ENCODE measurements around the gene LCN10.

Gene LCN10

DNA sequence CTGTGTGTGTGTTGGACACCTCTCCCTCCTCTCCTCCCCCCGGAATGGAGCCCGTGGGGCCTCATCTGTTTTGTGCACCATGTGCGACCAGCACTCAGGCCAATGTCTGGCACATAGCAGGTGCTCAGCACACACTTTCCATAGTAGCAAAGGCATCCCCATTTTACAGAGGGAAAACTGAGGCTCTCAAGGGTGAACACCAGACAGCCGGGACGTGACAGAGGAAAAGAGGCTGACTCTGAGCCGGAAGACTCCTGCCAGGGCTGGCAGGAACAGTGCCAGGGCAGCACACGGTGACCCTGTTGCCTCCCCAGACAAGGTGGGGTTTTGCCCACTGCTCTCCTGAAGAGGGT, 53.7 kb downstream of the LCN10 start:
- Histone ChIP-seq H3K4me3 (replicated peaks; ENCODE audit: low read depth, low read length) (no peak overlapping the region), H3K27me3 (replicated peaks; ENCODE audit: control insufficient read depth, insufficient read depth, low read length) (no peaks in the 10 kb centered on the region; the same call in 1 of the 2 replicates), H3K36me3 (ENCODE audit: control insufficient read depth, insufficient read depth, low read length) (no peaks in the 10 kb centered on the region)
- DNase-seq (ENCODE audit: extremely low read depth, insufficient read length), result no peak
- no peak for TF ChIP-seq CTCF (IDR thresholded peaks at IDR 0.05; ENCODE audit: insufficient read depth, low read length, poor library complexity, severe bottlenecking)

DNA sequence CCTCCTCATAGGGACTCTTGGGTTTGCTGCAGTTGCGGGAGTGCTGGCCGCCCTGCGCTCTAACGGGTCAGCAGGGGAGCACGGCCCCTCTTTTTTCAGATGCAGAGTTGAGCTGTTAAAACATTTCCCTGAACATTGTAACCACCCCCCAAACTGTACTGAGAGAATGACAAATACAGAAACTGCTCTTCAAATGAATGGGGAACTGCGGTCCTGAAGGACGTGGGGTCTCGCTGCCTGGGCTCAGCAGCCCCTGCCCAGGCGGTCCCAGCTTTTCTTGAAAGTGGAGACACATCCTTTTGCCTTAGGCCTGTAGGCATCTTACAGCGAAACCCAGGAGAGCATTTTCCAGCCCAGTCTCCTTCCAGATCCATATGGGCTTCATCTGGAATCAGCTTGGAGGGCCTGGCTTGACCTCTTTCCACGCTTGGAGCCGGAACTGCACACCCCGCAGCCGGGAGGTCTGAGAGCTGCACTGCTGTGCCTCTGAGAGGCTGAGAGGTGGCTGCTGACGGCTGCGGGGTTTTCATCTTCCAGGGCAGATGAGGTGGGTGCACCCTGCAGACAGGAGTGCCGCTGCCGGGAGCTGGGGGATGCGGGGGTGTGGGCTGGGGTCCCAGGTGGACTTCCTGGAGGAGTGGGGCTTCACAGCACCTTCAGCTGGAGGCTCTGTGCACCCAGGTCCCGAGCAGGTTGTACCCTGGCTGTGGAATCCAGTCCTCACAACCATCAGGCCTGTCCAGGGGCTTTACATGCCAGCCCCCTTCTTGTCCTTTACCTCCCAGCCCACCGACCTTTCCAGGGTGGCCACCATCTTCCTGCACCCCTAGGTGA, 54.2 kb downstream of the LCN10 start:
- Histone ChIP-seq H3K36me3 (ENCODE audit: control insufficient read depth, insufficient read depth, low read length) (no peaks in the 10 kb centered on the region), H3K27me3 (replicated peaks; ENCODE audit: control insufficient read depth, insufficient read depth, low read length) (no peaks in the 10 kb centered on the region; the same call in 1 of the 2 replicates), H3K4me3 (replicated peaks; ENCODE audit: low read depth, low read length) (no peak overlapping the region)
- TF ChIP-seq CTCF (IDR thresholded peaks at IDR 0.05; ENCODE audit: insufficient read depth, low read length, poor library complexity, severe bottlenecking), result no peak
- DNase-seq (ENCODE audit: extremely low read depth, insufficient read length), result no peak
